HG02759 (cell line): ENCODE results near the gene CIB1.

Source experiments
- ATAC-seq: cut with Tn5 transposase; IDR thresholded peaks from one replicate; pipeline ENCODE4 v1.9.1; 2021; ENCODE audit warnings: mild to moderate bottlenecking, moderate library complexity; ENCODE audit not compliant: unreplicated experiment

The CIB1 gene

GRCh38 chr15:90241343-90242192 is 7.8 kb upstream of the CIB1 start:
- ATAC-seq, result no peak

DNA sequence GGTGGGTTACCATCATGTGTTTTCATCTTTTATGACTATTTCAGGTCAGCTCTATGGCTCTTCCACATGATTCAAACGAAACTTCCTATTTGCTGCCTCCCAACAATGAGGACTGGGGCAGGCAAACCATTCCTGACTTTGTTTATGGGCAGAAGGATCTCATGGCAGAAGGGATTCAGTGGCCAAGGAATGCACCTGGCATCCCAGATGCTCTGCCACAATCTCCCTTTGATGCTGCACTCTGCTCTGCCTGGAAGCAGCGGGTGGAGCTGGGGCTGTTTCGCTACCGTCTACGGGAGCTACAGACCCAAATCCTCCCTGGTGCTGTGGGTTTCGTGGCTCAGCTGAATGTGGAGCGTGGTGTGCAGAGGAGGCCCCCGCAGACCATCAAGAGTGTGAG is 7.1 kb upstream of the CIB1 start:
- ATAC-seq, result no peak

DNA sequence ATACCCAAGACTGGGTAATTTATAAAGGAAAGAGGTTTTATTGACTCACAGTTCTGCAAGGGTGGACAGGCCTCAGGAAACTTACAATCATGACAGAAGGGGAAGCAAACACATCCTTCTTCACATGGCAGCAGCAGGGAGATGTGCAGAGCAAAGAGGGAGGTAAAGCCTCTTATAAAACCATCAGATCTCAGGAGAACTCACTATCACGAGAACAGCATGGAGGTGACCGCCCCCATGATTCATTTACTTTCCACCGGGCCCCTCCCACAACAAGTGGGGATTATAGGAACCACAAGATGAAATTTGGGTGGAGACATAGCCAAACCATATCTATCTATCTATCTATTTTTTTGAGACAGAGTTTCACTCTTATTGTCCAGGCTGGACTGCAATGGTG is 5.6 kb upstream of the CIB1 start:
- ATAC-seq, result no peak

DNA sequence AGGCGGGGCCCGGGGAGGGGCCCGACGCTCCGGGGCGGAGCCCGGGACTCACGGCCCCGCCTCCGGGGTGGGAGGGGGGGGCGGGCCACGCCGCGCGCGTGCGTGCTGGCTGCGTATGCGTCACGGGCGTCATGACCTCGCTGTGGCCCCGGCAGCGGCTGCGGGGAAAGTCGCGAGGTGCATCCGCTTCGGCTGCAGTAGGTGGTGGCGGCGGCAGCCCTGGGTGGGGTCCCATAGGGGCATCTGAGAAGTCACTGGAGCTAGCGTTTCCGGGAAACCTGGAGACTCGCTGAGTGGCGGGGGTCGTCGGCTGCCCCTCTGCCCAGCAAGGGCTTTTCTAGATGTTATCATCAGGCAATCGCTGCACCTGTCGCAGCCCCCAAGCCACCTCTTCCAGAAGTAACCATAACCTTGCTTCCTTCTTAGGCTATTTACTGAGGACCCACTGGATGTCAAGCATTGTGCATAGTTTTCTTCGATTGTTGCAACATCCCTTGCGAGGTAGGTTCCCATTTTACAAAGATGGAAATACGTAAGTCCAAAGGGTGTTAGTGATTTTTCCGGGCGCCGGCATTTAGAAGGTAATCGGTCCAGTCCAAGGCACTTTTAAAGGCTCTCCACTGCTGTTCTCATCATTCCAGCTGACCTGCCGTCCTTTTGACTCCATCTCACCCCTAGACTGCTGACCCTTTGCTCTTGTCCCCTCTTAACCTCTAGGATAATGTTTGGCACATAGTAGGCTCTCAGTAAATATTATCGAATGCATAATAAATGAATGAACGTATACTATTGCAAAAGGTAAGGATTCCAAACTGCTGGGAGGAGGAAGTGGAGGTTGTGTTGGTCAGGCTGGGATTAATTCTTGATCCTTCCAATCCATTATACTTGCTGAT is 601 bp upstream of the CIB1 start, which contains the start of gene GDPGP1:
Gene GDPGP1, plus strand, starts transcription at position 114 of the 893 bp plus-strand sequence. CDS start 6,700 bp downstream, outside the sequence.
- ATAC-seq, result peak; percentile 77

DNA sequence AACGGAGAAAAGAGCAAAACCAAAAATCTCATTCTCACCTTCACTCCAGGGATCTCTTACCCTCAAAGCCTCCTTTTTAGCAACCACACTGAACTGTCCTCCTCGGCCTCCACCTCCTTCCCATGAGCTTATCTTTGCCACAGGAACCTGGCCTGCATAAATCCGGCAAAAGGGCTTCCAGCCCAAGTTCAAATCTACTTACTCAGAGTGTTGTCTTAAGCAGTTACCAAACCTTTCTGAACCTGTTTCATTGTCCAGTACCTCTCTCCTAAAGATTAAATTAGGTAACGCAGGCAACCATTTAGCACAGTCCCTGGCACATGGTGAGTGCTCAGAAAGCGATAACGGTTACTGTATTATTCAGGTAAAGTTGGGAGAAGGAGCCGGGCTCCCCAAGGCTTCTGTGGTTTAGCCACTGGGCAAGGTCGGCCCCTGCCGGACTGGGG is 777 bp downstream of the CIB1 start:
- ATAC-seq, result no peak

DNA sequence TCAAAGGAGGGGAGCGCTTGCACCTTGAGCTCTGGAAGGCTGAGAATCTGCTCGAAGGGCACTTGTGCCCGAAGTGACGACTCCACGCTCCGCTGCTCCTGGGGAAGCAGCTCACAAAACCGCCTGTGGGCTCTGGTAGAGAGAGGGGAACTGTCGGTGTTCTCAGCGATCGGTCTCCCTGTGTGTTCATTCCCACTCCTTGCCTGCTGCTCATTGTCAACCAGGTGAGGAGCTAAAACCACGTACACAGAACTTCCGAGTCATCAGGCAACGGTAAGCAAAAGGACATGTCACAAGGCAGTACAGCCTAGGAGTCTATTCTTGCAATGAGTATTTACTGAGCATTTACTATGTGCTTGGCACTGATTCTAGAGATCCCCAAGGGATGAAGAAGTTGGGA is 1.5 kb downstream of the CIB1 start:
- no peak for ATAC-seq

DNA sequence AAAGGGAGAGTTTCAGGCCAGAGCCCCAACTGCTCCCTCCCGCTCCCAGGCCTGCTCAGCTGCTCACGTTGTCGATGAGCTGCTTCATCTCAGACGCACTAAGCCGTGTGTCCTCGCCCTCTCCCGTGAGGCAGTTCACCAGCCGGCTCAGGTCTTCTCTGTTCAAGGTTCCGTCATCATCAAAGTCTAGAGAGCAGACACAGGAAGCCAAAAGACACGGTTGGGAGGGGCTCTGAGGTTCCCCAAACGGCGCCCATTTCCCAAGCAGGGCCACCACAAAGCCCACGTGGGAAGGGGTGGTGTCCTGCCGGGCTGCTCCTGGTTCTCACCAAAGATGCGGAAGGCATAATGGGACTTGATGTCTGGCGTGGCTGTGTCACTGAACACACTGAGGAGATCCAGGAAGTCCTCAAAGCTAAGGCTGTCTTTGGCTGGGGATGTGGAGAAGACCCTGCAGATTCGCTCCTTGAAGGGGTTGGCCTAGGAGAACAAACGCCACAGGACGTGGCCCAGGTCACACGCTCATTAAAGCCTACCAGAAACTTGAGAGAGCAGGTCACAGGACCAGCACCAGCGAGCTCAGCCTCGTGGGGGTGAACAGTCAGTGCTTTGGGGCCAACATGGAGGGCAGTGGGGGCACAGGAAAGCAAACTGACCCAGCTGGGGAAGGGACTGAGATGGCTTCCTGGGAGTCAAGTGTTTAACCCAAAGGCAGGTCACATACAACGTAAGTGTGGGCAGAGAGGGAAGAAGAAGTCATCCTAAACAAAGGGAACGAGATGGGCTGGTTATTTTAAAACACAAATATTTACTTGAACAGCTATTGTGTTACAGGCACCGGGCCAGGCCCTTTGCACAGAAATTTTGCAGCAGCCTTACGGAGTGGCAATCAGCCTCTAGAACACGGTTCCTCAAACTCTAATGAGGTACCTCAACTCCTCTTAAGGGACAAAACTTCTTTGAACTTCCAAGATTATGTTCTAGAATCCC is 2.4 kb downstream of the CIB1 start:
- ATAC-seq, result no peak

GRCh38 chr15:90230610-90231009 is 3.1 kb downstream of the CIB1 start:
- no peak for ATAC-seq

DNA sequence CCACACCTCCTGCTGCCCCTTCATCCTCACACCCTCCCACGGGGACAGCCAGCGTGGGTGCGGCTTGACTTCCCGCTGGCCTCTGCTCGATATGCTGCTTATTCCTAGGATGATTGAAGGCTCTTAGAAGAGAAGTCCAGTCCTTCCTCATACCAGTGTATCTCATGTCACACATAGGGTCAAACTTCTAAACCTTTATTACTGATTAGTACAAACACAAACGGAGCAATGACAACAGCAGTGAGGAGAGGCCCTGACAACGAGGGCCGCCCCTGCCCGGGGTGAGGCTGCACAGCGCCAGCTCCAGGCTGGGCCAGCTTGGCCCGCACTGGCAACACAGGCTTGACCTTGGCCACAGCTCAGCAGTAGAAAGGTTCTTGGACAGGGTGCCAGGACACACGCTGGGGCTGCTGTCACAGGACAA is 3.7 kb downstream of the CIB1 start:
- no peak for ATAC-seq

DNA sequence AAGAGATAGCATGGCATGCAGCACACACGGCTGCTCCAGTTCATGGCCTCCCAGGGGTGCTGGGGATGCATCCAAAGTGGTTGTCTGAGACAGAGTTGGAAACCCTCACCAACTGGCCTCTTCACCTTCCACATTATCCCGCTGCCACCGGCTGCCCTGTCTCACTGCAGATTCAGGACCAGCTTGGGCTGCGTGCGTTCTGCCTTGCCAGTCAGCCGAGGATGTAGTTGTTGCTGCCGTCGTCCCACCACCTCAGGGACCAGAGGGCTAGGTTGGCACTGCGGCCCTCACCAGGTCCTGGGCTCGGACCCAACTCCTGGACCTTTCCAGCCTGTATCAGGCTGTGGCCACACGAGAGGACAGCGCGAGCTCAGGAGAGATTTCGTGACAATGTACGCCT is 4.8 kb downstream of the CIB1 start:
- no peak for ATAC-seq

DNA sequence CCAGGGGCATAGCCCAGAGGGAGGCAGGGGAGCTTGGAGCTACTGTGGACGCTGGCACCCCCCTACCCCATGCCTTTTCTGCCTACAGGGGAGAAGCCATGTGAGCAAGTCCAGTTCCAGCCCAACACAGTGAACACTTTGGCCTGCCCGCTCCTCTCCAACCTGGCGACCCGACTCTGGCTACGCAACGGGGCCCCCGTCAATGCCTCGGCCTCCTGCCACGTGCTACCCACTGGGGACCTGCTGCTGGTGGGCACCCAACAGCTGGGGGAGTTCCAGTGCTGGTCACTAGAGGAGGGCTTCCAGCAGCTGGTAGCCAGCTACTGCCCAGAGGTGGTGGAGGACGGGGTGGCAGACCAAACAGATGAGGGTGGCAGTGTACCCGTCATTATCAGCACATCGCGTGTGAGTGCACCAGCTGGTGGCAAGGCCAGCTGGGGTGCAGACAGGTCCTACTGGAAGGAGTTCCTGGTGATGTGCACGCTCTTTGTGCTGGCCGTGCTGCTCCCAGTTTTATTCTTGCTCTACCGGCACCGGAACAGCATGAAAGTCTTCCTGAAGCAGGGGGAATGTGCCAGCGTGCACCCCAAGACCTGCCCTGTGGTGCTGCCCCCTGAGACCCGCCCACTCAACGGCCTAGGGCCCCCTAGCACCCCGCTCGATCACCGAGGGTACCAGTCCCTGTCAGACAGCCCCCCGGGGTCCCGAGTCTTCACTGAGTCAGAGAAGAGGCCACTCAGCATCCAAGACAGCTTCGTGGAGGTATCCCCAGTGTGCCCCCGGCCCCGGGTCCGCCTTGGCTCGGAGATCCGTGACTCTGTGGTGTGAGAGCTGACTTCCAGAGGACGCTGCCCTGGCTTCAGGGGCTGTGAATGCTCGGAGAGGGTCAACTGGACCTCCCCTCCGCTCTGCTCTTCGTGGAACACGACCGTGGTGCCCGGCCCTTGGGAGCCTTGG is 5.6 kb downstream of the CIB1 start:
- no peak for ATAC-seq

- ATAC-seq, result no peak
These were observed 6.4 kb downstream of the CIB1 start for GRCh38 chr15:90227336-90227735.

GRCh38 chr15:90225504-90226234 is 8.1 kb downstream of the CIB1 start:
- ATAC-seq, result no peak

DNA sequence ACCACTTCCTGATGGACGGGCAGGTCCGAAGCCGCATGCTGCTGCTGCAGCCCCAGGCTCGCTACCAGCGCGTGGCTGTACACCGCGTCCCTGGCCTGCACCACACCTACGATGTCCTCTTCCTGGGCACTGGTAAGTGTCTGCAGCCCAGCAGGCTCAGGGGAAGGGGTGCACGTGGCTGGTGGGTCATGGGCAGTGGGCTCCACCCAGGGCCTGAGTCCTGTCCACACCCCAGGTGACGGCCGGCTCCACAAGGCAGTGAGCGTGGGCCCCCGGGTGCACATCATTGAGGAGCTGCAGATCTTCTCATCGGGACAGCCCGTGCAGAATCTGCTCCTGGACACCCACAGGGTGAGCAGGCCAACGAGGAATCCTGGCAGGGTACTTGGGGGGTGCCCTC is 8.7 kb downstream of the CIB1 start:
- ATAC-seq, result no peak

DNA sequence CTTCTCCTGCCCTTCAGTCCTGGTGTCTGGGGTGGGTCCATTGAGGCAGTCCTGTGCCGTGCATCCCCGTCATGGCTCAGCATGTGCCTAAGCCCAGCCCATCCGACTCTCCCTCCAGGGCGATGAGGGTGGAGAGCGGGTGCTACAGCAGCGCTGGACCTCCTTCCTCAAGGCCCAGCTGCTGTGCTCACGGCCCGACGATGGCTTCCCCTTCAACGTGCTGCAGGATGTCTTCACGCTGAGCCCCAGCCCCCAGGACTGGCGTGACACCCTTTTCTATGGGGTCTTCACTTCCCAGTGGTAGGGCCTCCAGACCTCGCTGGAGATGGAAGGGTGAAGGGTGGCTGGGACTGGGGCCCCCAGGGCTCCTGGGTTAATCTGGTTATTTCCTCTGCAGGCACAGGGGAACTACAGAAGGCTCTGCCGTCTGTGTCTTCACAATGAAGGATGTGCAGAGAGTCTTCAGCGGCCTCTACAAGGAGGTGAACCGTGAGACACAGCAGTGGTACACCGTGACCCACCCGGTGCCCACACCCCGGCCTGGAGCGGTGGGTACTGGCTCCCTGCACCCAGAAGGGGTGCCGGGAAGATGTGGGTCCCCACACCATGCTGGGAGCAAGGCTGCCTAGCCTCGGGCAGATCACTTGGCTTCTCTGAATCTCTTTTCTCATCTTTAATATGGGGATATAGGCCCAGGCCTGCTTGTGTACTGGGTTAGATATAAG is 10.1 kb downstream of the CIB1 start:
- no peak for ATAC-seq

DNA sequence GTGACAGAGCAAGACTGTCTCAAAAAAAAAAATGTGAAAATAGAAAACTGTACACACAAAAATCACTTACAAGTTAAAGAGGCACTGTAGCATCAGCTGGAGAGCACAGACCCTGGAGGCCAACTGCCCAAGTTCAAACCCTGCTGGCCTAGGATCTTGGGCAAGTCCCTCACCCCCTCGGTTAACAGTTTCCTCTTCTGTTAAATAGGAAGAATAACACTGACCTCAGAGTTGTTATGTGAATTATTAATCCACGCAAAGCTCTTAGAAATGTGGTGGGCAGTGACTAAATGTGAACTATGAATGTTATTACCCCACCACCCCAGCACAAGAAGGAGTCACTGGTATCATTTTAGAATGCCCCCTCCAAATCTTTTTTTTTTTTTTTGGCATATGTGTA is 11.2 kb downstream of the CIB1 start:
- ATAC-seq, result no peak

- ATAC-seq, result no peak
These were observed 12.4 kb downstream of the CIB1 start for GRCh38 chr15:90221246-90221900.
